Adipocyte (in vitro differentiated cells): Measurements from ENCODE around the gene C12orf56.

Source experiments
- DNase-seq: peaks from one replicate; pipeline ENCODE4 v3.0.0-alpha.2; 2015; ENCODE audit warnings: low read depth
- H3K27me3 ChIP-seq: replicated peaks from 2 replicates; pipeline ENCODE4 v1.7.0; 2013; ENCODE audit warnings: mild to moderate bottlenecking, low read length, moderate library complexity; ENCODE audit not compliant: control insufficient read depth, insufficient read depth
- H3K36me3 ChIP-seq: 2 replicates; pipeline ENCODE4 v1.7.0; 2013; ENCODE audit warnings: low read length, mild to moderate bottlenecking, moderate library complexity; ENCODE audit not compliant: control insufficient read depth, insufficient read depth, severe bottlenecking
- H3K4me1 ChIP-seq: 2 replicates; pipeline ENCODE4 v1.7.0; 2013; ENCODE audit warnings: mild to moderate bottlenecking, low read length, moderate library complexity; ENCODE audit not compliant: control insufficient read depth, insufficient read depth
- H3K4me3 ChIP-seq: 2 replicates; pipeline ENCODE4 v1.7.0; 2013; ENCODE audit warnings: mild to moderate bottlenecking, low read length, moderate library complexity
- H3K9ac ChIP-seq: 2 replicates; pipeline ENCODE4 v1.7.0; 2013; ENCODE audit warnings: mild to moderate bottlenecking, low read length, moderate library complexity
- H3K9me3 ChIP-seq: 2 replicates; pipeline ENCODE4 v1.7.0; 2013; ENCODE audit warnings: mild to moderate bottlenecking, low read length, moderate library complexity; ENCODE audit not compliant: control insufficient read depth

C12orf56 gene

DNA sequence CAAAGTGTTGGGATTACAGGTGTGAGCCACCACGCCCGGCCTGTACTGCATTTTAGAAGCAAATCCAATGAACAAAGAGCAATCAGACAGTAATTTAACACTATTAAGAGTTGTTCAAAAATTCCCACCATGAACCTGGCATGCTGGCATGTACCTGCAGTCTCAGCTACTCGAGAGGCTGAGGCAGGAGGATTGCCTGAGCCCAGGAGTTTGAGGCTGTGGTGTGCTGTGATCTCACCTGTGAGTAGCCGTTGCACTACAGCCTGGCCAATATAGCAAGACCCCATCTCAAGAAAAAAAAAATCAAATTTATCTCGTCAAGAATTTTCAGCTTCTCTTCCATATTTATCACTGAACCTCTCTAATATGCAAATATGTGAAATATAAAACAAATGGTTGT lies 128.7 kb downstream of the C12orf56 start:
- no peaks in the 10 kb centered on the region for H3K27me3 ChIP-seq
- no peaks in the 10 kb centered on the region for H3K9me3 ChIP-seq
- no peaks in the 10 kb centered on the region for H3K36me3 ChIP-seq
- H3K4me1 ChIP-seq: no peaks in the 10 kb centered on the region
- no peak overlapping the region for H3K4me3 ChIP-seq
- no peak overlapping the region for H3K9ac ChIP-seq
- no peak for DNase-seq

DNA sequence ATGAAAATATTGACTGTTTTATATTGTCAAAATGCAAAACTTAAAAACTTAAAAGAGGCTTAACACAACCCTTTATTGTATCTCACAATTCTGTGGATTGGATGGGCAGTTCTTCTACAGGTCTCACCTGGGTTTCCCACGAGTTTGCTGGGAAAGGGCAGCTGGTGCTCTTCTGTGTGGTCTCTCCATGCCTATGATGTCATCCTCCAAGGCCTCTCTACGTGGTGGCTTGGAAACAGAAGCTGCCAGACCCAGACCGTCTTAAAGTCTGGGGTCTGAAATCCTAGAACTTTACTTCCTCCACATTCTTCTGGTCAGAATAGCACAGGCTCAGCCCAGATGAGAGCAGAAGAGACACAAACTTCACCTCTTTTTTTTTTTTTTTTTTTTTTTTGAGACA lies 132.0 kb downstream of the C12orf56 start:
- Histone ChIP-seq H3K4me3 (no peak overlapping the region), H3K4me1 (no peaks in the 10 kb centered on the region), H3K9me3 (no peaks in the 10 kb centered on the region), H3K36me3 (no peaks in the 10 kb centered on the region), H3K9ac (no peak overlapping the region), H3K27me3 (no peaks in the 10 kb centered on the region)
- DNase-seq: no peak

DNA sequence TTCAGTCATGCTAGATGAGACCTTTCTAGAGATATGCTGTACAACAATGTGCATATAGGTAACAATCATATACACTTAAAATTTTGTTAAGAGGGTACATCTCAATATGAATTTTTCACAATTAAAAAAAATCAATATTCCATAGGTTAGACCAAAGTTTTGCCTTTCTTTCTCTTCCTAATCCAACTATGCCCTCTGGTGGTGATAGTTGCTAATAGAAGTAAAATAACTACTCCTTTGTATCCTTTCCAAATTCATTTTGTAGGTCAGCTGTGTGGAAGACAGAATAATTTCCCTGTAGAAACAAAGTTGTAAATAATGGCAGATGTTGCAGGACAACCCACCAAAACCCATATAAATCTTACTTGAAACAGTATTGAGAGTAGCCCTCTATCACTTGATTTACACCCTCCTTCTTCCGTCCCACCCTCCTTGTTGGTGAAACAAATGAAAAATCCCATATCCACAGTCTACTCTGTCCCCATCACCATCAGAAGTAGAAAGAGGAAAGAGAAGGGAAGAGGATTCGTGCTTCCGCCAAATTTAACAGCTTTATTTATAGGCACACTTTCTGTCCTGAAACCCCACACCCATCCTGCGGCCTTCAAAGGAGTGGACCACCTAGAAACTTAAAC lies 134.3 kb downstream of the C12orf56 start:
- no peaks in the 10 kb centered on the region for H3K9me3 ChIP-seq
- DNase-seq: peak; percentile 94
- no peaks in the 10 kb centered on the region for H3K27me3 ChIP-seq
- H3K4me3 ChIP-seq: no peak overlapping the region
- no peak overlapping the region for H3K9ac ChIP-seq
- no peaks in the 10 kb centered on the region for H3K36me3 ChIP-seq
- peaks cover 11% of the 10 kb centered on the region for H3K4me1 ChIP-seq

DNA sequence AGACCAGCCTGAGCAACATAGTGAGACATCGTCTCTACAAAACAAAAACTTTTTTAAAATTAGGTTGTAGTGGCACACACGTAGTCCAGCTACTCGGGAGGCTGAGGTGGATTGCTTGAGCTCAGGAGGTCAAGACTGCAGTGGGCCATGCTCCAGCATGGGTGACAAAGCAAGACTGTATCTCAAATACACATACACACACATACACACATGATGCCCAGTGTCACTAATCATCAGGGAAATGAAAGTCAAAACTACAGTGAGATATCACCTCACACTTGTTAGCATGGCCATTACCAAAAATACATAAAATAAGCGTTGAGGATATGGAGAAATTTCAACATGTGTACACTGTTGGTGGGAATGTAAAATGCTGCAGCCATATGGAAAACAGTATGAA lies 135.3 kb downstream of the C12orf56 start:
- H3K27me3 ChIP-seq: no peaks in the 10 kb centered on the region
- H3K9ac ChIP-seq: no peak overlapping the region
- H3K9me3 ChIP-seq: no peaks in the 10 kb centered on the region
- peaks cover 11% of the 10 kb centered on the region for H3K4me1 ChIP-seq
- no peaks in the 10 kb centered on the region for H3K36me3 ChIP-seq
- DNase-seq: no peak
- H3K4me3 ChIP-seq: no peak overlapping the region

DNA sequence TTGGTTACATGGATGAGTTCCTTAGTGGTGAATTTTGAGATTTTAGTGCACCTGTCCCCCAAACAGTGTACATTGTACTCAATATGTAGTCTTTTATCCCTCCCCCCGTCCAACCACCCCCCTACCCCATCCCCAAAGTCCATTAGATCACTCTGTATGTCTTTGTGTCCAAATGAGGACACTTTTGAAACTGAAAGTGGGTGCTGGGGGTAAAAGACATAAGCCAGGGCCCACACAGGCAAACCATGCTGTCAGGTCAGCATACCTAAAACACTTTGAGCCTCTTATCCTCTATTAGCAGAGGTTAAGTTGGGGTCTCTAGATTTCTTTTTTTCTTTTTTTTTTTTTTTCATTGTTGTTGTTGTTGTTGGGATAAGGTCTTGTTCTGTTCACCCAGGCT lies 137.2 kb downstream of the C12orf56 start:
- no peaks in the 10 kb centered on the region for H3K9me3 ChIP-seq
- H3K27me3 ChIP-seq: no peaks in the 10 kb centered on the region
- no peaks in the 10 kb centered on the region for H3K36me3 ChIP-seq
- H3K4me1 ChIP-seq: peaks cover 11% of the 10 kb centered on the region
- H3K4me3 ChIP-seq: no peak overlapping the region
- peak overlapping the region; percentile 55 for H3K9ac ChIP-seq
- DNase-seq: no peak

DNA sequence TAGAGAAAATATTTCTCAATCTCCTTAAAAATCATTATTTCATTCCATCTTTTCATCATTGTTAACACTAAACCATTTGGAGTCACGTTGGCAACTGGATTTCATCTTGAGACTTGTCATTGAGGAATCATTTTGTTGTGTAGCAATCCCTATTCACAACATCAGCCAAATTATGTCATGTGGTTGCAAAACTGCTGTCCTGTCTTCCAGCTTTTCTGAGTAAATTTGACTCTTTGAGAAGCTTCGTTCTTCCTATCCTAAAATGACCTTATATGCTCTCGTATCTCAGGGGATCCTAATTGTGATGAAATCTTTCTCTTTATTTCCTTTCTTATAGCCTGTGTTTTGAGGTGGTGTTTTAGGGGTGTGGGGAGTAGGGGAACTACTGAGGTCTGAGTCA lies 137.9 kb downstream of the C12orf56 start:
- Histone ChIP-seq H3K9ac (peak overlapping the region; percentile 55), H3K4me1 (peaks cover 11% of the 10 kb centered on the region), H3K36me3 (no peaks in the 10 kb centered on the region), H3K27me3 (no peaks in the 10 kb centered on the region), H3K4me3 (peak overlapping the region; percentile 71), H3K9me3 (no peaks in the 10 kb centered on the region)
- peak; percentile 72 for DNase-seq

DNA sequence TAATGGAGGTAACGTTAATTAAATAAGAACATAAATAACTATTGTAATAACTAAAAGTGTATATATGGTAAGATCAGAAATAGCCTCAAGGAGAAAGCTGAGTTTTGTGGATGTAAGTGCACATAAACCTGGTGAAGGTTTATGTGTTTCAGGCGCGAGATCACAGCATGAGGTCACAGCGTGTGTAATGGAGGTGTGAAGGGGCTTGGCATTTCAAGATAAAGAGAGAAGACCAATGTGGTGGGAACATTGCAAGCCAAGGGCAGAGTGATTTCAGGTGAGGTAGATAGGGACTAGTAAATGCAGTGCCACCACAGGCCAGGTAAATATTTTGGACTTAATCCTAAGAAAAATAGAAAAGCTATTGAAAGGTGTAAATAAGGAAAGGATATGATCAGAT lies 146.7 kb downstream of the C12orf56 start:
- DNase-seq: no peak
- no peak overlapping the region for H3K9ac ChIP-seq
- no peaks in the 10 kb centered on the region for H3K9me3 ChIP-seq
- H3K36me3 ChIP-seq: no peaks in the 10 kb centered on the region
- H3K27me3 ChIP-seq: no peaks in the 10 kb centered on the region
- no peaks in the 10 kb centered on the region for H3K4me1 ChIP-seq
- H3K4me3 ChIP-seq: no peak overlapping the region

DNA sequence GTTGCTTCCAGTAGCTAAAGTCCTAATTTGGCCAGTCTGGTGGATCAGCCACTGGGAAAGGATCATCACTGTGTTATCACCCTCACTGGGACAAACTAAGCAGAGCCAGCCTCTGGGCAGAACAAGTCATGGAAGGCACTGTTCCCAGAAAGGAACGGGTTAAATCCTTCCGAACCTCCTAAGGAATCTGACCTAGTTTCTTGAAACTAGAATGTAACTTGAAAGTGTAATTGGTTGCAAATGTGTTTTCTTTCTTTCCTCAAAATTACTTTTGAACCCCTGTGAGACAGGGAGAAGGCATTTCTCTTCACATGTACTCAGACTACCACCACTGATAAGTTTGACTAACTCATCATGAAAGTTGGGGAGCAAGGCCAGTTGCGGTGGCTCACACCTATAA lies 149.8 kb downstream of the C12orf56 start:
- DNase-seq: peak; percentile 54
- no peaks in the 10 kb centered on the region for H3K4me1 ChIP-seq
- H3K9me3 ChIP-seq: no peaks in the 10 kb centered on the region
- H3K4me3 ChIP-seq: no peak overlapping the region
- H3K36me3 ChIP-seq: no peaks in the 10 kb centered on the region
- H3K9ac ChIP-seq: no peak overlapping the region
- H3K27me3 ChIP-seq: no peaks in the 10 kb centered on the region

DNA sequence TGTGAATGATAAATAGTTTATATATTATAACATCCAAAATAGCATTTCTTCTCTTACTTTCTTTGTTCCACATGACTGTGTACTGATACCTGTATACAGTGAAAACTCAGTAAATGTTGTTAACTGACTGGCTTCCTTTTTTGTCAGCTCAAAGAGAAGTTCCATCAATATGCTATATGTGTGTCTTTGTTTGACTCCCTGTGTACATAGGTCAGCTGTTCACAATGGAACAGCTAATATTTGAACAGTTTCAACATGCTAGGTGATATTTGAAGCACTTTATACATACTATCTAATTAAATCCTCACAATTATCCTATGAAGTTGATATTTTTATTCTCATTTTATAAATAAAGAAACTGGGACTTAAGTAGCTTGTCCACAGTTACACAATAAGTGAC lies 153.2 kb downstream of the C12orf56 start:
- H3K36me3 ChIP-seq: no peaks in the 10 kb centered on the region

DNA sequence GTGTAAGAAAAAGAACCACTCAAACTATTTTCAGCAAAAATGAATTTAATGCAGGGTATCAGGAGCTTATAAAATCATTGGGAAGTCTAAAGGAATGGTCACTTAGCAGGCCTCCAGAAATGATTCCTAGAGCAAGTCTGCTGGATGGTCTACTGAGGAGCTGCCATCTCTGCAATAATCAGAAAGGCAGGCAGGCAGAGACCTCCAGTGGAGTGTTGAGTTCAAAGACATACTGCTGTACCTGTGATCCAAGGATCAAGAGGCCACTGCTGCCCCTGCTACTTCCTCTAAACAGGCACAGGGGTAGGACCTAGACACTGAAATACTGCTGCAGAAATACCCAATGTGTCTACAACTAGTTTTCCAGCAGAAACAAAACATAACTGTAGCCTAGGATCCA lies 154.0 kb downstream of the C12orf56 start:
- DNase-seq: no peak
- H3K9me3 ChIP-seq: no peaks in the 10 kb centered on the region
- H3K9ac ChIP-seq: no peak overlapping the region
- H3K4me1 ChIP-seq: no peaks in the 10 kb centered on the region
- H3K4me3 ChIP-seq: no peak overlapping the region
- no peaks in the 10 kb centered on the region for H3K36me3 ChIP-seq
- H3K27me3 ChIP-seq: no peaks in the 10 kb centered on the region

More for the DNA sequence above, 153.2 kb downstream of the C12orf56 start:
- no peaks in the 10 kb centered on the region for H3K27me3 ChIP-seq
- no peaks in the 10 kb centered on the region for H3K9me3 ChIP-seq
- H3K4me3 ChIP-seq: no peak overlapping the region
- DNase-seq: no peak
- H3K4me1 ChIP-seq: no peaks in the 10 kb centered on the region
- no peak overlapping the region for H3K9ac ChIP-seq

DNA sequence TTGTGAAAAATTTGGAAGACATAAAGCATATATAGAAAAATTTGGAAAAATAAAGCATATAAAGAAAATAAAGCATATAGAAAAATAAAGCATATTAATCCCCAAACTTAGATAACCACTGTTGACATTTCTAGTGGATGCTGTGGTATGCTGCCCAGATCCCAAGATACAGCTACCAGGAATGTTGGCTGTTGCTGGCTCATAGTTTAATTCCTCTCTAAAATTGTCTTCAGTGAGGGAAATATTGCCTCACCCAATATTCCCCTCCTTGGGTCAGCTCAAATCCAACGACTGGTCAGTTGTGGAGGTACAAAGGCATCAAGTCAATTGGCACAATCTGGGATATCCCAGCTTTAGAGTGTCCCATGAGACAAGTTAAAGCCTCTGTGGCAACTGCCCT lies 158.4 kb downstream of the C12orf56 start:
- H3K27me3 ChIP-seq: no peaks in the 10 kb centered on the region
- H3K9ac ChIP-seq: no peak overlapping the region
- H3K4me3 ChIP-seq: no peak overlapping the region
- peak; percentile 35 for DNase-seq
- no peaks in the 10 kb centered on the region for H3K9me3 ChIP-seq
- no peaks in the 10 kb centered on the region for H3K4me1 ChIP-seq
- H3K36me3 ChIP-seq: no peaks in the 10 kb centered on the region

DNA sequence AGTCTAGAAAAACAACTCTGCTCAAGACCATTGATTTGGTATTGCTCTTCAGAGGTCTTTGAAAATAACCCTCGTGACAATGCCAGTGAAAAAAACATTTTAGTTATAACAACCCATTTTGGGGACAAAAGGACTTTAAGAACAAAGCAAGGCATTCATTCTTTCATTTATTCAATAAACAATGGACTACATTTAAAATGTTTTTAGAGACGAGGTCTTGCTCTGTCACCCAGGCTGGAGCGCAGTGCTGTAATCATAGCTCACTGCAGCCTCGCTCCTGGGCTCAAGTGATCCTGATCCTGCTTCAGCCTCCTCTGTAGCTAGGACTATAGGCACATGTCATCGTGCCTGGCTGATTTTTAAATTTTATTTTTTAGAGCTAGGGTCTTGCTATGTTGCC lies 160.8 kb downstream of the C12orf56 start:
- Histone ChIP-seq H3K9ac (no peak overlapping the region), H3K27me3 (no peaks in the 10 kb centered on the region), H3K9me3 (no peaks in the 10 kb centered on the region), H3K4me1 (no peaks in the 10 kb centered on the region), H3K36me3 (no peaks in the 10 kb centered on the region), H3K4me3 (no peak overlapping the region)
- DNase-seq: no peak
